Body of pancreas (tissue), 4 donors: ENCODE results near the gene DDX42.

Source experiments
- POLR2A ChIP-seq, 3 donors: fragments of 450-650 bp; IDR thresholded peaks; one replicate each; pipeline ENCODE4 v1.6.1; 2016; ENCODE audit warnings: antibody characterized with exemption in 3 of 3, mild to moderate bottlenecking in 2 of 3
- TF ChIP-seq, protein P1 (sequence below), 7 experiments: fragments of 450-650 bp in 4 of 7; fragments of 200-600 bp in 3 of 7; sonication (generic) in 3 of 7; IDR thresholded peaks; one replicate each; pipeline ENCODE4 v1.5.1; 2016 to 2019; ENCODE audit warnings: antibody characterized with exemption in 7 of 7

- TF ChIP-seq, protein P1, sequence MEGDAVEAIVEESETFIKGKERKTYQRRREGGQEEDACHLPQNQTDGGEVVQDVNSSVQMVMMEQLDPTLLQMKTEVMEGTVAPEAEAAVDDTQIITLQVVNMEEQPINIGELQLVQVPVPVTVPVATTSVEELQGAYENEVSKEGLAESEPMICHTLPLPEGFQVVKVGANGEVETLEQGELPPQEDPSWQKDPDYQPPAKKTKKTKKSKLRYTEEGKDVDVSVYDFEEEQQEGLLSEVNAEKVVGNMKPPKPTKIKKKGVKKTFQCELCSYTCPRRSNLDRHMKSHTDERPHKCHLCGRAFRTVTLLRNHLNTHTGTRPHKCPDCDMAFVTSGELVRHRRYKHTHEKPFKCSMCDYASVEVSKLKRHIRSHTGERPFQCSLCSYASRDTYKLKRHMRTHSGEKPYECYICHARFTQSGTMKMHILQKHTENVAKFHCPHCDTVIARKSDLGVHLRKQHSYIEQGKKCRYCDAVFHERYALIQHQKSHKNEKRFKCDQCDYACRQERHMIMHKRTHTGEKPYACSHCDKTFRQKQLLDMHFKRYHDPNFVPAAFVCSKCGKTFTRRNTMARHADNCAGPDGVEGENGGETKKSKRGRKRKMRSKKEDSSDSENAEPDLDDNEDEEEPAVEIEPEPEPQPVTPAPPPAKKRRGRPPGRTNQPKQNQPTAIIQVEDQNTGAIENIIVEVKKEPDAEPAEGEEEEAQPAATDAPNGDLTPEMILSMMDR (IDR thresholded peaks at IDR 0.05) = no peak
- no peak for TF ChIP-seq POLR2A (IDR thresholded peaks at IDR 0.05)
These were observed 42.2 kb downstream of the DDX42 start for GRCh38 chr17:63816123-63816522.
